Retinal pigment epithelial cell (primary cell): ENCODE measurements around the gene ENTPD6.

Experiments used
- DNase-seq: peaks from one replicate; pipeline ENCODE4 v3.0.0-alpha.2; 2010; ENCODE audit warnings: low read depth
- H3K4me3 ChIP-seq: 2 replicates; pipeline ENCODE4 v1.5.1; 2011; ENCODE audit warnings: mild to moderate bottlenecking, low read length, control low read depth, moderate library complexity
- CTCF ChIP-seq: conservative IDR thresholded peaks from 2 replicates; pipeline ENCODE4 v1.5.1; 2011; ENCODE audit warnings: low read depth, low read length, control low read depth, inconsistent platforms

ENTPD6 gene

GRCh38 chr20:25251558-25251957 is 56.0 kb downstream of the ENTPD6 start:
- no peak for TF ChIP-seq CTCF
- no peak overlapping the region for H3K4me3 ChIP-seq
- no peak for DNase-seq

GRCh38 chr20:25252230-25252651 is 56.7 kb downstream of the ENTPD6 start:
- H3K4me3 ChIP-seq, result no peak overlapping the region
- no peak for TF ChIP-seq CTCF
- DNase-seq, result no peak

GRCh38 chr20:25252686-25253421 is 57.3 kb downstream of the ENTPD6 start:
- TF ChIP-seq CTCF, result no peak
- DNase-seq, result no peak
- no peak overlapping the region for H3K4me3 ChIP-seq

GRCh38 chr20:25253606-25254275 is 58.2 kb downstream of the ENTPD6 start:
- H3K4me3 ChIP-seq, result no peak overlapping the region
- no peak for TF ChIP-seq CTCF
- no peak for DNase-seq

- no peak overlapping the region for H3K4me3 ChIP-seq
- DNase-seq, result no peak
- no peak for TF ChIP-seq CTCF
Observed at GRCh38 chr20:25254571-25254970, 59.1 kb downstream of the ENTPD6 start.

GRCh38 chr20:25254986-25255680 is 59.6 kb downstream of the ENTPD6 start:
- DNase-seq, result no peak
- no peak overlapping the region for H3K4me3 ChIP-seq
- TF ChIP-seq CTCF, result no peak
